Muscle of back (tissue), 11 donors: Measurements from ENCODE around the gene TSEN34. TPM values are rescaled to one million over a fixed set of nuclear protein-coding genes. Genes with fewer than 3 reads are reported as not detected.
"Not testable (repeated sequence)": the region's sequence is repeated elsewhere in the genome, so short reads cannot be mapped to it uniquely, and the experiment has no call there.

ENCODE experiments used
- DNase-seq, 3 donors: peaks; one replicate each; pipeline versions ENCODE4 v3.0.0 to v3.0.0-alpha.2; 2013
- polyA plus RNA-seq, 10 donors: library from polyadenylated mRNA; unstranded; fragments of 120-200 nt; gene quantifications; one replicate each; pipeline ENCODE4 v1.2.1, GENCODE V29; 2013; ENCODE audit not compliant: insufficient read length in 10 of 10

TSEN34 gene
- polyA plus RNA-seq, 10 donors, result 20.8 to 37.2 (median 30.6) TPM

GRCh38 chr19:54181894-54182293 is 9.2 kb upstream of the TSEN34 start:
- DNase-seq, result not testable (repeated sequence)

- DNase-seq, result no peak
These were observed 7.7 kb upstream of the TSEN34 start for GRCh38 chr19:54183431-54183830.

- no peak for DNase-seq
These were observed 4.8 kb upstream of the TSEN34 start for GRCh38 chr19:54186351-54186750.

GRCh38 chr19:54186934-54187381 is 4.2 kb upstream of the TSEN34 start:
- no peak for DNase-seq

GRCh38 chr19:54188215-54188871 is 2.8 kb upstream of the TSEN34 start:
- no peak for DNase-seq

- no peak for DNase-seq
These were observed 1.9 kb upstream of the TSEN34 start, which contains the start of gene MBOAT7 for GRCh38 chr19:54189145-54189734. Gene MBOAT7, minus strand, starts transcription at chr19:54189580. Its CDS starts 1,072 bp downstream, at chr19:54188508.

GRCh38 chr19:54189735-54190502 is 1.2 kb upstream of the TSEN34 start:
- DNase-seq, result peak; percentile 100

- DNase-seq, result peak; percentile 99 to 100 (median 100)
These were observed 551 bp upstream of the TSEN34 start for GRCh38 chr19:54190503-54191010.

GRCh38 chr19:54191811-54192453 is 824 bp downstream of the TSEN34 start:
- no peak for DNase-seq

GRCh38 chr19:54193011-54193410 is 1.9 kb downstream of the TSEN34 start:
- DNase-seq, result no peak

GRCh38 chr19:54194463-54194862 is 3.4 kb downstream of the TSEN34 start:
- DNase-seq, result not testable (repeated sequence)

GRCh38 chr19:54196536-54196935 is 5.4 kb downstream of the TSEN34 start:
- no peak for DNase-seq

- no peak for DNase-seq
These were observed 6.0 kb downstream of the TSEN34 start for GRCh38 chr19:54197121-54197520.

- no peak for DNase-seq
These were observed 8.3 kb downstream of the TSEN34 start for GRCh38 chr19:54199401-54199800.

- no peak for DNase-seq
These were observed 10.1 kb downstream of the TSEN34 start for GRCh38 chr19:54201172-54201701.

- no peak for DNase-seq
These were observed 10.9 kb downstream of the TSEN34 start for GRCh38 chr19:54201980-54202379.

GRCh38 chr19:54203151-54203611 is 12.1 kb downstream of the TSEN34 start:
- DNase-seq, result no peak

GRCh38 chr19:54204767-54205468 is 13.8 kb downstream of the TSEN34 start:
- DNase-seq, result no peak

GRCh38 chr19:54206030-54206830 is 15.1 kb downstream of the TSEN34 start:
- DNase-seq, result no peak

GRCh38 chr19:54206831-54207177 is 15.7 kb downstream of the TSEN34 start:
- no peak for DNase-seq
